Sigmoid colon (tissue), 7 donors: ENCODE results near the gene WDR26. TPM values are rescaled to one million over a fixed set of nuclear protein-coding genes. Genes with fewer than 3 reads are reported as not detected.

Source experiments
- DNase-seq: peaks from one replicate; pipeline ENCODE4 v3.0.0-alpha.2; 2019
- H3K27ac ChIP-seq, 4 donors: fragments of 200-600 bp; sonication (generic); one replicate each; pipeline ENCODE4 v1.5.1; 2016 to 2019; ENCODE audit warnings: mild to moderate bottlenecking in 1 of 4
- H3K27me3 ChIP-seq, 3 donors: fragments of 200-600 bp; sonication (generic); one replicate each; pipeline ENCODE4 v1.5.1; 2019; ENCODE audit warnings: mild to moderate bottlenecking in 1 of 3
- H3K36me3 ChIP-seq, 4 donors: fragments of 200-600 bp; sonication (generic); one replicate each; pipeline ENCODE4 v1.5.1; 2016 to 2019
- H3K4me1 ChIP-seq, 4 donors: fragments of 200-600 bp; sonication (generic); one replicate each; pipeline ENCODE4 v1.5.1; 2017 to 2019
- H3K4me3 ChIP-seq, 4 donors: fragments of 200-600 bp; sonication (generic); one replicate each; pipeline ENCODE4 v1.5.1; 2017 to 2019; ENCODE audit warnings: mild to moderate bottlenecking in 2 of 4, moderate library complexity in 1 of 4
- H3K9me3 ChIP-seq, 4 donors: fragments of 200-600 bp in 3 of 4; sonication (generic) in 3 of 4; one replicate each; pipeline versions ENCODE4 v1.5.1 to v1.6.1; 2013 to 2019
- CTCF ChIP-seq, 4 experiments: fragments of 450-650 bp in 3 of 4; fragments of 200-600 bp in 1 of 4; IDR thresholded peaks; one replicate each; pipeline ENCODE4 v1.5.1; 2016 to 2019; ENCODE audit warnings: antibody characterized with exemption in 4 of 4, mild to moderate bottlenecking in 3 of 4, moderate library complexity in 2 of 4
- EP300 ChIP-seq, 4 donors: sonication (generic); formaldehyde crosslinking; IDR thresholded peaks; one replicate each; pipeline ENCODE4 v1.6.1; 2017; ENCODE audit warnings: antibody characterized with exemption in 4 of 4
- POLR2A ChIP-seq, 2 donors: fragments of 450-650 bp; IDR thresholded peaks; one replicate each; pipeline ENCODE4 v1.6.1; 2016; ENCODE audit warnings: antibody characterized with exemption in 2 of 2, mild to moderate bottlenecking in 2 of 2, moderate library complexity in 2 of 2
- POLR2AphosphoS5 ChIP-seq, 4 donors: sonication (generic); formaldehyde crosslinking; IDR thresholded peaks; one replicate each; pipeline ENCODE4 v1.6.1; 2017; ENCODE audit warnings: antibody characterized with exemption in 4 of 4
- WGBS, 2 donors: extraction: QIAGEN DNeasy Blood & Tissue Kit; methylation state at CpG; one replicate each; pipeline ENCODE4 v1.1.7; 2013; 5-methylcytosine and 5-hydroxymethylcytosine counted together
- intact Hi-C: fragments of 100-400 bp; cut with DNase I; formaldehyde crosslinking; loops from one replicate; pipeline ENCODE4 v1.15.1; 2023
- polyA plus RNA-seq, 3 donors: library from polyadenylated mRNA; stranded (reverse); fragments of 200-250 nt; gene quantifications; one replicate each; pipeline ENCODE4 v1.2.3, GENCODE V29; 2013
- total RNA-seq, 4 donors: library from RNA; depleted of rRNA; stranded (reverse); fragments of >200 nt; gene quantifications; one replicate each; pipeline ENCODE4 v1.1.0, GENCODE V29; 2016
- donor health status: healthy with polysubstance abuse.
- donor health status: Bipolar disorder and iron deficiency.
- donor health status: healthy.

WDR26 gene
- total and polyA plus RNA-seq, 7 donors = 27.6 to 105 (median 63.3) TPM

DNA sequence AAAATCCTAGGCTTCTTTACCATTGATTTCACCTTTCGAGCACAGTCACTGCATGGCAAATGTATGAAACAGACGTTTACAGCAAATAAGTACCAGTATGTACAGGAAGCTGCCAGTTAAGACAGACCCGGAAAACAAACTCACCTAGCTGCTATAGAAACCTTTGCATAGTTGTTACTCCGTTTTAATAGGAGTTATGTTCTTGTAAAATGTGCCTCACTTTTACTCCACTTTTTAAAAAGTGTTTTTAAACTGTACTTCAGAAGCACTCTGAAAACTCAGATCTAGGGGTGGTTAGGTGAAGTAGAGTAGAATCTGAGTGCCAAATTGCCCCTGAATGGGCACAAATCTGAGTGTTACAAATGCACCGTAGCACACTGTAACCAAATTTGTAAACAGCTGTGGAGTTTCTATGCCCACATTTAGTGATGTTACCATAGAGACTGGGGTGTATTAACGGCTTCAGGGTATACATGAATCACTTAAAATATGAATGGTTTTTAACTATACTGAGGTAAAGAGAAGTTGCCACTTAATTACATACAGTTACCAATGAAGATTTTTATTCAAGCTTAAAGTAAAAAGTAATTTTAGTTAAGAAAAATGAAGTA is 47.2 kb downstream of the WDR26 start:
- WGBS, 2 donors = 58 to 62% methylated on average over 6 of the region's 6 CpGs
- TF ChIP-seq POLR2AphosphoS5 (IDR thresholded peaks at IDR 0.05) (no peak), POLR2A (IDR thresholded peaks at IDR 0.05) (no peak), EP300 (IDR thresholded peaks at IDR 0.05) (no peak), CTCF (IDR thresholded peaks at IDR 0.05) (no peak)
- Histone ChIP-seq H3K27me3 (no peaks in the 10 kb centered on the region), H3K4me1 (no peaks in the 10 kb centered on the region), H3K9me3 (no peaks in the 10 kb centered on the region), H3K27ac (no peak overlapping the region), H3K4me3 (no peak overlapping the region), H3K36me3 (peaks cover 0 to 69% (median 23%) of the 10 kb centered on the region in 4 donors)
- intact Hi-C loops = no loop called here
- no peak for DNase-seq

GRCh38 chr1:224383218-224383617 is 51.4 kb downstream of the WDR26 start:
- no peak for TF ChIP-seq CTCF (IDR thresholded peaks at IDR 0.05)
- no peak for TF ChIP-seq POLR2AphosphoS5 (IDR thresholded peaks at IDR 0.05)
- no peak for TF ChIP-seq POLR2A (IDR thresholded peaks at IDR 0.05)
- TF ChIP-seq EP300 (IDR thresholded peaks at IDR 0.05) = no peak
- Histone ChIP-seq H3K36me3 (peaks cover 0 to 45% (median 10%) of the 10 kb centered on the region in 4 donors), H3K9me3 (no peaks in the 10 kb centered on the region), H3K27me3 (no peaks in the 10 kb centered on the region), H3K4me1 (no peaks in the 10 kb centered on the region), H3K27ac (no peak overlapping the region), H3K4me3 (no peak overlapping the region)
- WGBS, 2 donors = 92 to 93% methylated on average over 3 of the region's 3 CpGs
- intact Hi-C loops = no loop called here
- DNase-seq = no peak

GRCh38 chr1:224381880-224382548 is 52.6 kb downstream of the WDR26 start:
- intact Hi-C loops = no loop called here
- 90 to 92% methylated on average over 4 of the region's 4 CpGs for WGBS, 2 donors
- TF ChIP-seq CTCF (IDR thresholded peaks at IDR 0.05) (no peak), POLR2AphosphoS5 (IDR thresholded peaks at IDR 0.05) (no peak), EP300 (IDR thresholded peaks at IDR 0.05) (no peak), POLR2A (IDR thresholded peaks at IDR 0.05) (no peak)
- Histone ChIP-seq H3K9me3 (no peaks in the 10 kb centered on the region), H3K27ac (no peak overlapping the region), H3K36me3 (peaks cover 4 to 45% (median 10%) of the 10 kb centered on the region in 4 donors), H3K4me1 (peaks cover 0 to 7% (median 0%) of the 10 kb centered on the region in 4 donors), H3K27me3 (no peaks in the 10 kb centered on the region), H3K4me3 (no peak overlapping the region)
- no peak for DNase-seq

GRCh38 chr1:224380003-224380402 is 54.6 kb downstream of the WDR26 start:
- no peak for DNase-seq
- no peaks in the 10 kb centered on the region for H3K27me3 ChIP-seq
- H3K9me3 ChIP-seq = no peaks in the 10 kb centered on the region
- intact Hi-C loops = no loop called here
- H3K4me1 ChIP-seq = peaks cover 0 to 14% (median 0%) of the 10 kb centered on the region in 4 donors
- 42 to 73% methylated on average over 4 of the region's 4 CpGs for WGBS, 2 donors
- H3K4me3 ChIP-seq = no peak overlapping the region
- no peak overlapping the region for H3K27ac ChIP-seq
- peaks cover 9 to 51% (median 25%) of the 10 kb centered on the region in 4 donors for H3K36me3 ChIP-seq
- no peak for TF ChIP-seq EP300 (IDR thresholded peaks at IDR 0.05)
- no peak for TF ChIP-seq POLR2AphosphoS5 (IDR thresholded peaks at IDR 0.05)
- TF ChIP-seq POLR2A (IDR thresholded peaks at IDR 0.05) = no peak
- TF ChIP-seq CTCF (IDR thresholded peaks at IDR 0.05) = no peak
